BJ (cell line): ENCODE results near the gene METTL23. TPM values are rescaled to one million over a fixed set of nuclear protein-coding genes. Genes with fewer than 3 reads are reported as not detected.

Source experiments
- CTCF ChIA-PET: fragments of 350-600 bp; formaldehyde crosslinking; extraction: SDS; loops from one replicate; lab custom pipeline; 2021; ENCODE audit warnings: antibody characterized with exemption, inconsistent platforms; lab: Yijun Ruan, JAX
- POLR2A ChIA-PET: fragments of 300-600 bp; sonication (Branson Sonifier 250); formaldehyde crosslinking; extraction: SDS; loops from one replicate; lab custom pipeline; 2021; ENCODE audit warnings: antibody characterized with exemption; lab: Charles Lee
- DNase-seq: peaks from one replicate; pipeline ENCODE4 v3.0.0-alpha.2; 2011; ENCODE audit warnings: low read depth
- H3K27me3 ChIP-seq: 2 replicates; pipeline ENCODE4 v1.6.0; 2011; ENCODE audit warnings: low read length; ENCODE audit not compliant: control insufficient read depth, insufficient read depth
- H3K36me3 ChIP-seq: 2 replicates; pipeline ENCODE4 v1.5.1; 2011; ENCODE audit warnings: low read length; ENCODE audit not compliant: control insufficient read depth, insufficient read depth
- H3K4me3 ChIP-seq: 2 replicates; pipeline ENCODE4 v1.5.1; 2011; ENCODE audit warnings: low read depth, mild to moderate bottlenecking, control low read depth, low read length
- CTCF ChIP-seq: IDR thresholded peaks from 2 replicates; pipeline ENCODE4 v1.5.1; 2011; ENCODE audit warnings: low read depth, mild to moderate bottlenecking, control low read depth, inconsistent platforms, low read length, moderate library complexity; ENCODE audit not compliant: insufficient read depth
- polyA plus RNA-seq: library from polyadenylated mRNA; depleted of rRNA; stranded (reverse); fragments of >200 nt; gene quantifications from 2 replicates; pipeline ENCODE4 v1.2.3, GENCODE V29; 2011

Gene METTL23
- polyA plus RNA-seq, 1 experiment, result 35.0 TPM

GRCh38 chr17:76681222-76682137, 45.2 kb upstream of the METTL23 start:
- POLR2A ChIA-PET, result interaction anchor here (0.6 kb wide), 1 partner anchor 102 kb away, joined by 9 read pairs; no protein-coding TSS in a partner anchor
- CTCF ChIA-PET, result interaction anchor here (0.6 to 2.7 kb wide), 39 partner anchors 8 to 770 kb away, joined by 3 to 21 read pairs (median 5); partner anchors contain the start of genes JMJD6 and METTL23
- H3K27me3 ChIP-seq, result no peaks in the 10 kb centered on the region
- peak; percentile 87 for TF ChIP-seq CTCF
- no peak for DNase-seq
- H3K36me3 ChIP-seq, result peaks cover 34% of the 10 kb centered on the region
- no peak overlapping the region for H3K4me3 ChIP-seq

GRCh38 chr17:76682296-76682695, 44.3 kb upstream of the METTL23 start:
- no peak for DNase-seq
- TF ChIP-seq CTCF, result no peak
- H3K4me3 ChIP-seq, result no peak overlapping the region
- ChIA-PET POLR2A (interaction anchor here (0.6 kb wide), 1 partner anchor 101 kb away, joined by 9 read pairs; no protein-coding TSS in a partner anchor), CTCF (interaction anchor here (0.9 to 2.7 kb wide), 23 partner anchors 9 to 169 kb away, joined by 3 to 21 read pairs (median 7); partner anchors contain the start of genes JMJD6 and METTL23)
- H3K36me3 ChIP-seq, result peaks cover 34% of the 10 kb centered on the region
- H3K27me3 ChIP-seq, result no peaks in the 10 kb centered on the region

- POLR2A ChIA-PET, result no interaction called here
- H3K4me3 ChIP-seq, result no peak overlapping the region
- CTCF ChIA-PET, result interaction anchor here (0.8 to 2.7 kb wide), 3 partner anchors 25 to 124 kb away, joined by 3 to 21 read pairs (median 3); no protein-coding TSS in a partner anchor
- no peak for DNase-seq
- H3K27me3 ChIP-seq, result no peaks in the 10 kb centered on the region
- peaks cover 33% of the 10 kb centered on the region for H3K36me3 ChIP-seq
- no peak for TF ChIP-seq CTCF
Measured at GRCh38 chr17:76683011-76683755, 43.5 kb upstream of the METTL23 start.

GRCh38 chr17:76683921-76684745, 42.5 kb upstream of the METTL23 start:
- no peaks in the 10 kb centered on the region for H3K27me3 ChIP-seq
- ChIA-PET POLR2A (no interaction called here), CTCF (interaction anchor here (0.8 to 1.2 kb wide), 4 partner anchors 12 to 161 kb away, joined by 3 read pairs; no protein-coding TSS in a partner anchor)
- TF ChIP-seq CTCF, result no peak
- H3K4me3 ChIP-seq, result no peak overlapping the region
- no peak for DNase-seq
- peaks cover 30% of the 10 kb centered on the region for H3K36me3 ChIP-seq
